ENCODE data around the gene PTRHD1. TPM values are rescaled to one million over a fixed set of nuclear protein-coding genes. Genes with fewer than 3 reads are reported as not detected.

The PTRHD1 gene
- total RNA-seq, 2 experiments from 2014 or later: 25.4 to 25.5 TPM

- Mint-ChIP-seq H3K27me3 (no peaks in the 10 kb centered on the region), H3K9me3 (no peaks in the 10 kb centered on the region), H3K4me3 (no peak overlapping the region), H3K36me3 (ENCODE audit: low read depth) (peaks cover 47% of the 10 kb centered on the region), H3K4me1 (peaks cover 23% of the 10 kb centered on the region), H3K27ac (peak overlapping the region; percentile 81)
- no peak for DNase-seq
- ChIA-PET POLR2A (interaction anchor here (0.9 to 2.0 kb wide), 2 partner anchors 33 to 92 kb away, joined by 3 to 7 read pairs; partner anchors contain the start of genes CENPO and PTRHD1), CTCF (interaction anchor here (0.7 to 4.8 kb wide), 8 partner anchors 12 to 417 kb away, joined by 3 to 54 read pairs (median 7); partner anchors contain the start of genes CENPO and PTRHD1)
Observed at GRCh38 chr2:24825883-24826772, 32.9 kb upstream of the PTRHD1 start.

- peak; percentile 40 for DNase-seq
- H3K4me3 Mint-ChIP-seq: no peak overlapping the region
- POLR2A ChIA-PET: interaction anchor here (0.8 to 2.0 kb wide), 3 partner anchors 29 to 93 kb away, joined by 3 to 7 read pairs (median 3); partner anchors contain the start of genes CENPO and PTRHD1
- no peaks in the 10 kb centered on the region for H3K27me3 Mint-ChIP-seq
- H3K36me3 Mint-ChIP-seq (ENCODE audit: low read depth): peaks cover 54% of the 10 kb centered on the region
- H3K4me1 Mint-ChIP-seq: peaks cover 23% of the 10 kb centered on the region
- H3K9me3 Mint-ChIP-seq: no peaks in the 10 kb centered on the region
- CTCF ChIA-PET: interaction anchor here (0.7 to 4.8 kb wide), 7 partner anchors 11 to 416 kb away, joined by 3 to 54 read pairs (median 9); partner anchors contain the start of genes CENPO and PTRHD1
- H3K27ac Mint-ChIP-seq: peak overlapping the region; percentile 81
Observed at GRCh38 chr2:24824966-24825882, 32.0 kb upstream of the PTRHD1 start.

- no peak for DNase-seq
- no peaks in the 10 kb centered on the region for H3K27me3 Mint-ChIP-seq
- no peak overlapping the region for H3K27ac Mint-ChIP-seq
- CTCF ChIA-PET: interaction anchor here (0.6 to 4.8 kb wide), 3 partner anchors 9 to 415 kb away, joined by 3 to 54 read pairs (median 4); no protein-coding TSS in a partner anchor
- POLR2A ChIA-PET: interaction anchor here (1.3 kb wide), 1 partner anchor 31 kb away, joined by 7 read pairs; the partner anchor contains the start of genes CENPO and PTRHD1
- no peak overlapping the region for H3K4me3 Mint-ChIP-seq
- no peaks in the 10 kb centered on the region for H3K9me3 Mint-ChIP-seq
- H3K4me1 Mint-ChIP-seq: peaks cover 23% of the 10 kb centered on the region
- peaks cover 61% of the 10 kb centered on the region for H3K36me3 Mint-ChIP-seq (ENCODE audit: low read depth)
Observed at GRCh38 chr2:24824071-24824588, 30.9 kb upstream of the PTRHD1 start.

- Mint-ChIP-seq H3K4me1 (peaks cover 20% of the 10 kb centered on the region), H3K36me3 (ENCODE audit: low read depth) (peaks cover 75% of the 10 kb centered on the region), H3K27me3 (no peaks in the 10 kb centered on the region), H3K4me3 (no peak overlapping the region), H3K9me3 (no peaks in the 10 kb centered on the region), H3K27ac (no peak overlapping the region)
- ChIA-PET CTCF (interaction anchor here (1.5 kb wide), 1 partner anchor 412 kb away, joined by 5 read pairs; no protein-coding TSS in a partner anchor), POLR2A (no interaction called here)
- DNase-seq: no peak
Observed at GRCh38 chr2:24822049-24822706, 29.0 kb upstream of the PTRHD1 start.

- no peaks in the 10 kb centered on the region for H3K9me3 Mint-ChIP-seq
- peak; percentile 17 for DNase-seq
- ChIA-PET POLR2A (no interaction called here), CTCF (interaction anchor here (1.5 kb wide), 1 partner anchor 412 kb away, joined by 5 read pairs; no protein-coding TSS in a partner anchor)
- peaks cover 15% of the 10 kb centered on the region for H3K4me1 Mint-ChIP-seq
- no peak overlapping the region for H3K27ac Mint-ChIP-seq
- no peaks in the 10 kb centered on the region for H3K27me3 Mint-ChIP-seq
- H3K4me3 Mint-ChIP-seq: no peak overlapping the region
- H3K36me3 Mint-ChIP-seq (ENCODE audit: low read depth): peaks cover 81% of the 10 kb centered on the region
Observed at GRCh38 chr2:24821433-24821891, 28.3 kb upstream of the PTRHD1 start.

GRCh38 chr2:24820598-24821432 lies 27.6 kb upstream of the PTRHD1 start:
- Mint-ChIP-seq H3K36me3 (ENCODE audit: low read depth) (peaks cover 82% of the 10 kb centered on the region), H3K4me1 (peaks cover 9% of the 10 kb centered on the region), H3K27me3 (no peaks in the 10 kb centered on the region), H3K4me3 (no peak overlapping the region), H3K27ac (peak overlapping the region; percentile 40), H3K9me3 (no peaks in the 10 kb centered on the region)
- CTCF ChIA-PET: interaction anchor here (1.5 kb wide), 1 partner anchor 411 kb away, joined by 5 read pairs; no protein-coding TSS in a partner anchor
- POLR2A ChIA-PET: no interaction called here
- peak; percentile 11 for DNase-seq

GRCh38 chr2:24820175-24820513 lies 27.0 kb upstream of the PTRHD1 start:
- H3K36me3 Mint-ChIP-seq (ENCODE audit: low read depth): peaks cover 84% of the 10 kb centered on the region
- H3K27me3 Mint-ChIP-seq: no peaks in the 10 kb centered on the region
- no peak overlapping the region for H3K4me3 Mint-ChIP-seq
- H3K4me1 Mint-ChIP-seq: peaks cover 8% of the 10 kb centered on the region
- no peak overlapping the region for H3K27ac Mint-ChIP-seq
- ChIA-PET CTCF (interaction anchor here (1.4 kb wide), 1 partner anchor 308 kb away, joined by 3 read pairs; no protein-coding TSS in a partner anchor), POLR2A (no interaction called here)
- peak; percentile 12 for DNase-seq
- H3K9me3 Mint-ChIP-seq: no peaks in the 10 kb centered on the region

- H3K36me3 Mint-ChIP-seq (ENCODE audit: low read depth): peaks cover 80% of the 10 kb centered on the region
- POLR2A ChIA-PET: interaction anchor here (1.5 kb wide), 1 partner anchor 27 kb away, joined by 6 read pairs; the partner anchor contains the start of genes CENPO and PTRHD1
Observed at GRCh38 chr2:24819442-24820174, 26.4 kb upstream of the PTRHD1 start.

GRCh38 chr2:24818721-24819167 lies 25.6 kb upstream of the PTRHD1 start:
- no peak overlapping the region for H3K4me3 Mint-ChIP-seq
- DNase-seq: peak; percentile 9
- H3K27me3 Mint-ChIP-seq: no peaks in the 10 kb centered on the region
- H3K36me3 Mint-ChIP-seq (ENCODE audit: low read depth): peaks cover 80% of the 10 kb centered on the region
- ChIA-PET POLR2A (interaction anchor here (1.5 kb wide), 1 partner anchor 26 kb away, joined by 6 read pairs; the partner anchor contains the start of genes CENPO and PTRHD1), CTCF (interaction anchor here (1.0 to 1.6 kb wide), 6 partner anchors 9 to 410 kb away, joined by 3 to 7 read pairs (median 3); no protein-coding TSS in a partner anchor)
- no peak overlapping the region for H3K27ac Mint-ChIP-seq
- H3K4me1 Mint-ChIP-seq: peaks cover 10% of the 10 kb centered on the region
- no peaks in the 10 kb centered on the region for H3K9me3 Mint-ChIP-seq

More at GRCh38 chr2:24819442-24820174, 26.4 kb upstream of the PTRHD1 start:
- no peaks in the 10 kb centered on the region for H3K27me3 Mint-ChIP-seq
- DNase-seq: peak; percentile 13
- H3K27ac Mint-ChIP-seq: no peak overlapping the region
- CTCF ChIA-PET: interaction anchor here (1.0 to 1.6 kb wide), 6 partner anchors 8 to 411 kb away, joined by 3 to 7 read pairs (median 3); no protein-coding TSS in a partner anchor
- no peaks in the 10 kb centered on the region for H3K9me3 Mint-ChIP-seq
- H3K4me1 Mint-ChIP-seq: peaks cover 7% of the 10 kb centered on the region
- H3K4me3 Mint-ChIP-seq: no peak overlapping the region

- peaks cover 10% of the 10 kb centered on the region for H3K4me1 Mint-ChIP-seq
- H3K4me3 Mint-ChIP-seq: no peak overlapping the region
- H3K36me3 Mint-ChIP-seq (ENCODE audit: low read depth): peaks cover 80% of the 10 kb centered on the region
- ChIA-PET CTCF (interaction anchor here (0.5 kb wide), 1 partner anchor 408 kb away, joined by 3 read pairs; no protein-coding TSS in a partner anchor), POLR2A (no interaction called here)
- no peak for DNase-seq
- H3K27me3 Mint-ChIP-seq: no peaks in the 10 kb centered on the region
- no peaks in the 10 kb centered on the region for H3K9me3 Mint-ChIP-seq
- no peak overlapping the region for H3K27ac Mint-ChIP-seq
Observed at GRCh38 chr2:24816884-24817283, 23.7 kb upstream of the PTRHD1 start.
